ENCODE data around the gene FOXP1. TPM values are rescaled to one million over a fixed set of nuclear protein-coding genes. Genes with fewer than 3 reads are reported as not detected.

FOXP1 gene
- total RNA-seq, 4 donors from 2014 or later, result 169 to 300 (median 202) TPM

- Histone ChIP-seq H3K9me3 (no peaks in the 10 kb centered on the region), H3K27ac (peak overlapping the region; percentile 67 to 82 (median 79)), H3K4me1 (peaks cover 33 to 100% (median 49%) of the 10 kb centered on the region in 3 donors), H3K36me3 (no peaks in the 10 kb centered on the region), H3K4me3 (no peak overlapping the region), H3K27me3 (no peaks in the 10 kb centered on the region)
- 48 to 54% methylated on average over 6 of the region's 6 CpGs for WGBS, 2 donors (ENCODE audit: low coverage in 1 of 2)
- ATAC-seq, result no peak
- TF ChIP-seq POLR2A (IDR thresholded peaks at IDR 0.05), result no peak
- TF ChIP-seq CTCF (IDR thresholded peaks at IDR 0.05), result no peak
- no peak for TF ChIP-seq POLR2AphosphoS5 (IDR thresholded peaks at IDR 0.05)
- no peak for TF ChIP-seq EP300 (IDR thresholded peaks at IDR 0.05)
Measured at GRCh38 chr3:71104121-71104541, 479.4 kb downstream of the FOXP1 start.

GRCh38 chr3:71103430-71103921, 480.1 kb downstream of the FOXP1 start:
- Histone ChIP-seq H3K4me3 (no peak overlapping the region), H3K36me3 (no peaks in the 10 kb centered on the region), H3K27ac (peak overlapping the region; percentile 77 to 91 (median 82)), H3K27me3 (no peaks in the 10 kb centered on the region), H3K9me3 (no peaks in the 10 kb centered on the region), H3K4me1 (peaks cover 31 to 100% (median 44%) of the 10 kb centered on the region in 3 donors)
- 25 to 26% methylated on average over 6 to 9 of the region's 9 CpGs for WGBS, 2 donors (ENCODE audit: low coverage in 1 of 2)
- TF ChIP-seq EP300 (IDR thresholded peaks at IDR 0.05) (no peak), CTCF (IDR thresholded peaks at IDR 0.05) (no peak), POLR2A (IDR thresholded peaks at IDR 0.05) (no peak), POLR2AphosphoS5 (IDR thresholded peaks at IDR 0.05) (no peak)
- ATAC-seq, result no peak

GRCh38 chr3:71102111-71102983, 481.2 kb downstream of the FOXP1 start:
- WGBS, 2 donors (ENCODE audit: low coverage in 1 of 2), result 12% methylated on average over 8 to 11 of the region's 11 CpGs
- Histone ChIP-seq H3K27me3 (no peaks in the 10 kb centered on the region), H3K4me1 (peaks cover 31 to 98% (median 39%) of the 10 kb centered on the region in 3 donors), H3K9me3 (no peaks in the 10 kb centered on the region), H3K36me3 (no peaks in the 10 kb centered on the region), H3K4me3 (peak overlapping the region; percentile 14 to 17), H3K27ac (peak overlapping the region; percentile 77 to 91 (median 82))
- ATAC-seq, result peak; percentile 81
- TF ChIP-seq POLR2AphosphoS5 (IDR thresholded peaks at IDR 0.05) (peak; percentile 81), EP300 (IDR thresholded peaks at IDR 0.05) (no peak)

- Histone ChIP-seq H3K4me1 (peaks cover 31 to 95% (median 35%) of the 10 kb centered on the region in 3 donors), H3K36me3 (no peaks in the 10 kb centered on the region), H3K27ac (peak overlapping the region; percentile 77 to 91 (median 82)), H3K9me3 (no peaks in the 10 kb centered on the region), H3K27me3 (no peaks in the 10 kb centered on the region), H3K4me3 (peak overlapping the region in 1 of 2 donors; percentile 14)
- no peak for ATAC-seq
- TF ChIP-seq POLR2AphosphoS5 (IDR thresholded peaks at IDR 0.05) (no peak), CTCF (IDR thresholded peaks at IDR 0.05) (no peak), EP300 (IDR thresholded peaks at IDR 0.05) (no peak), POLR2A (IDR thresholded peaks at IDR 0.05) (no peak)
- 12 to 28% methylated on average over 5 of the region's 5 CpGs for WGBS, 2 donors (ENCODE audit: low coverage in 1 of 2)
Measured at GRCh38 chr3:71101626-71102025, 481.9 kb downstream of the FOXP1 start.

- Histone ChIP-seq H3K4me1 (peaks cover 31 to 95% (median 35%) of the 10 kb centered on the region in 3 donors), H3K36me3 (no peaks in the 10 kb centered on the region), H3K27ac (peak overlapping the region; percentile 27 to 82 (median 78)), H3K9me3 (no peaks in the 10 kb centered on the region), H3K4me3 (no peak overlapping the region), H3K27me3 (no peaks in the 10 kb centered on the region)
- ATAC-seq, result no peak
- TF ChIP-seq POLR2AphosphoS5 (IDR thresholded peaks at IDR 0.05) (peak; percentile 26), POLR2A (IDR thresholded peaks at IDR 0.05) (no peak)
- WGBS, 2 donors (ENCODE audit: low coverage in 1 of 2), result 48 to 62% methylated on average over 3 of the region's 3 CpGs
Measured at GRCh38 chr3:71101014-71101413, 482.5 kb downstream of the FOXP1 start.
